ENCODE measurements around the gene TIMM50.

GRCh38 chr19:39540333-39540673, 59.7 kb downstream of the TIMM50 start:
- TF ChIP-seq CTCF (IDR thresholded peaks at IDR 0.05): no peak
- TF ChIP-seq POLR2A (IDR thresholded peaks at IDR 0.05): no peak

Measured in Peyer's patch (tissue), 4 donors.